Gastrocnemius medialis (tissue), 4 donors: ENCODE results near the gene NUP88. TPM values are rescaled to one million over a fixed set of nuclear protein-coding genes. Genes with fewer than 3 reads are reported as not detected.
"Not testable (repeated sequence)": the region's sequence is repeated elsewhere in the genome, so short reads cannot be mapped to it uniquely, and the experiment has no call there.

Experiments used
- ATAC-seq, 2 donors: fragments of 150-250 bp; one replicate each; pipeline ENCODE4 v1.9.1; 2016
- DNase-seq, 2 donors: peaks; one replicate each; pipeline ENCODE4 v3.0.0-alpha.2; 2019
- H3K27ac ChIP-seq, 4 donors: fragments of 200-600 bp; sonication (generic); 1 replicate in 1 of 4; 2 replicates in 3 of 4; pipeline ENCODE4 v1.5.1; 2016 to 2018; ENCODE audit warnings: mild to moderate bottlenecking in 2 of 4, moderate library complexity in 1 of 4
- H3K27me3 ChIP-seq, 3 donors: fragments of 200-600 bp; sonication (generic) in 2 of 3; 1 replicate in 1 of 3; 2 replicates in 2 of 3; pipeline versions ENCODE4 v1.5.1 to v1.6.0; 2016 to 2019; ENCODE audit warnings: mild to moderate bottlenecking in 1 of 3, moderate library complexity in 1 of 3
- H3K36me3 ChIP-seq, 2 donors: fragments of 200-600 bp; sonication (generic) in 1 of 2; one replicate each; pipeline ENCODE4 v1.5.1; 2017 to 2018
- H3K4me1 ChIP-seq, 2 donors: fragments of 200-600 bp; sonication (generic) in 1 of 2; one replicate each; pipeline ENCODE4 v1.5.1; 2016 to 2017; ENCODE audit warnings: mild to moderate bottlenecking in 2 of 2
- H3K4me3 ChIP-seq, 4 donors: fragments of 200-600 bp; sonication (generic) in 3 of 4; 1 replicate in 1 of 4; 2 replicates in 3 of 4; pipeline ENCODE4 v1.5.1; 2016 to 2019; ENCODE audit warnings: mild to moderate bottlenecking in 2 of 4
- H3K9me3 ChIP-seq, 3 donors: fragments of 200-600 bp; sonication (generic) in 2 of 3; 1 replicate in 1 of 3; 2 replicates in 2 of 3; pipeline ENCODE4 v1.5.1; 2016 to 2019
- CTCF ChIP-seq, 5 experiments: fragments of 450-650 bp in 3 of 5; fragments of 200-600 bp in 2 of 5; sonication (generic) in 2 of 5; IDR thresholded peaks in 4 of 5; conservative IDR thresholded peaks in 1 of 5; 1 replicate in 4 of 5; 2 replicates in 1 of 5; pipeline ENCODE4 v1.5.1; 2016 to 2019; ENCODE audit warnings: antibody characterized with exemption in 5 of 5, mild to moderate bottlenecking in 3 of 5, moderate library complexity in 3 of 5
- POLR2A ChIP-seq, 2 donors: fragments of 450-650 bp; IDR thresholded peaks; one replicate each; pipeline ENCODE4 v1.6.1; 2017; ENCODE audit warnings: antibody characterized with exemption in 2 of 2, mild to moderate bottlenecking in 2 of 2, moderate library complexity in 2 of 2
- in situ Hi-C, 4 donors: fragments of 200-750 bp; cut with MboI; loops; one replicate each; pipeline versions ENCODE4 v1.15.0 to v1.8.0; 2017; ENCODE audit warnings: low sequenced_read_pairs in 4 of 4
- intact Hi-C: fragments of 100-400 bp; cut with DNase I; formaldehyde crosslinking; loops from one replicate; pipeline ENCODE4 v1.15.1; 2023; ENCODE audit warnings: low total_unique reads
- total RNA-seq, 4 donors: library from RNA; depleted of rRNA; stranded (reverse); fragments of >200 nt; gene quantifications; one replicate each; pipeline versions ENCODE4 v1.1.0 to v1.2.3, GENCODE V29; 2016

Gene NUP88
- total RNA-seq, 4 donors from 2014 or later = 140 to 197 (median 166) TPM

- Histone ChIP-seq H3K4me3 (peak overlapping the region; percentile 69 to 88 (median 78)), H3K4me1 (peaks cover 19% of the 10 kb centered on the region in 2 donors), H3K9me3 (no peaks in the 10 kb centered on the region), H3K36me3 (peaks cover 0 to 44% of the 10 kb centered on the region in 2 donors), H3K27me3 (no peaks in the 10 kb centered on the region), H3K27ac (peak overlapping the region; percentile 77 to 86 (median 83))
- intact Hi-C loops = loop anchor here (1.0 to 2.0 kb wide), 4 partner anchors 20 to 247 kb away; partner anchors contain the start of gene NUP88
- ATAC-seq (no peak), DNase-seq (no peak)
- in situ Hi-C loops = loop anchor here in 1 of 4 donors (25.0 kb wide), 1 partner anchor 202 kb away; the partner anchor contains the start of gene SCIMP
- TF ChIP-seq POLR2A (IDR thresholded peaks at IDR 0.05) (no peak), CTCF (IDR thresholded peaks at IDR 0.05 in 4 of 5, conservative IDR thresholded peaks at IDR 0.05 in 1 of 5) (peak in 3 of 5 experiments; percentile 11 to 33 (median 13))
These were observed 19.9 kb upstream of the NUP88 start for GRCh38 chr17:5439446-5439764.

GRCh38 chr17:5438716-5439445 lies 19.4 kb upstream of the NUP88 start, which contains the start of gene C1QBP:
Gene C1QBP (minus strand): TSS chr17:5439155. CDS start chr17:5439073, 82 bp downstream.
- Histone ChIP-seq H3K9me3 (no peaks in the 10 kb centered on the region), H3K27ac (peak within 1 kb of the TSS; percentile 77 to 86 (median 83)), H3K36me3 (peaks cover 0 to 44% of the 10 kb centered on the region in 2 donors), H3K4me1 (peaks cover 19% of the 10 kb centered on the region in 2 donors), H3K4me3 (peak within 1 kb of the TSS; percentile 69 to 88 (median 78)), H3K27me3 (no peaks in the 10 kb centered on the region)
- ATAC-seq = peak; percentile 97 to 98
- in situ Hi-C loops (loop anchor here in 1 of 4 donors (25.0 kb wide), 1 partner anchor 202 kb away; the partner anchor contains the start of gene SCIMP), intact Hi-C loops (loop anchor here (1.0 to 2.0 kb wide), 4 partner anchors 20 to 246 kb away; partner anchors contain the start of gene NUP88)
- DNase-seq = peak; percentile 70 to 87
- TF ChIP-seq CTCF (IDR thresholded peaks at IDR 0.05 in 4 of 5, conservative IDR thresholded peaks at IDR 0.05 in 1 of 5) (peak; percentile 98 to 100 (median 99)), POLR2A (IDR thresholded peaks at IDR 0.05) (peak; percentile 49 to 59)

GRCh38 chr17:5437721-5438317 lies 18.4 kb upstream of the NUP88 start:
- H3K9me3 ChIP-seq = no peaks in the 10 kb centered on the region
- peak overlapping the region; percentile 69 to 88 (median 78) for H3K4me3 ChIP-seq
- H3K27me3 ChIP-seq = no peaks in the 10 kb centered on the region
- ATAC-seq (no peak), DNase-seq (no peak)
- in situ Hi-C loops (loop anchor here in 1 of 4 donors (25.0 kb wide), 1 partner anchor 201 kb away; the partner anchor contains the start of gene SCIMP), intact Hi-C loops (loop anchor here (2.0 kb wide), 1 partner anchor 245 kb away; no protein-coding TSS in a partner anchor)
- TF ChIP-seq POLR2A (IDR thresholded peaks at IDR 0.05) = no peak
- no peak for TF ChIP-seq CTCF (IDR thresholded peaks at IDR 0.05 in 4 of 5, conservative IDR thresholded peaks at IDR 0.05 in 1 of 5)
- peaks cover 19% of the 10 kb centered on the region in 2 donors for H3K4me1 ChIP-seq
- H3K36me3 ChIP-seq = peaks cover 0 to 46% of the 10 kb centered on the region in 2 donors
- H3K27ac ChIP-seq = peak overlapping the region; percentile 77 to 86 (median 83)

GRCh38 chr17:5435781-5436315 lies 16.4 kb upstream of the NUP88 start:
- H3K9me3 ChIP-seq, H3K27me3 ChIP-seq, intact Hi-C loops, DNase-seq, ATAC-seq, H3K4me3 ChIP-seq: not testable (repeated sequence)
- in situ Hi-C loops = loop anchor here in 1 of 4 donors (25.0 kb wide), 1 partner anchor 199 kb away; the partner anchor contains the start of gene SCIMP
- H3K27ac ChIP-seq = peak overlapping the region in 1 of 4 donors; percentile 68
- peaks cover 0 to 65% of the 10 kb centered on the region in 2 donors for H3K36me3 ChIP-seq
- peaks cover 19% of the 10 kb centered on the region in 2 donors for H3K4me1 ChIP-seq
